Right lobe of liver (tissue), 4 donors: ENCODE results near the gene TFF2.

ENCODE experiments used
- CTCF ChIP-seq, 4 donors: fragments of 200-600 bp in 3 of 4; fragments of 450-650 bp in 1 of 4; IDR thresholded peaks; one replicate each; pipeline versions ENCODE4 v1.5.1 to v1.8.0; 2016 to 2022; ENCODE audit warnings: antibody characterized with exemption in 4 of 4, mild to moderate bottlenecking in 2 of 4
- POLR2A ChIP-seq: fragments of 450-650 bp; IDR thresholded peaks from one replicate; pipeline ENCODE4 v1.6.1; 2017; ENCODE audit warnings: antibody characterized with exemption, mild to moderate bottlenecking
- donor health status: DM: no; HTN: no; CAD: no.
- donor health status: DM: no; HTN: no; CAD: no.
- donor health status: DM: no; HTN: yes; CAD: no.

- TF ChIP-seq POLR2A (no peak), CTCF (IDR thresholded peaks at IDR 0.05) (no peak)
Measured at GRCh38 chr21:42379426-42380215, 28.8 kb upstream of the TFF2 start.
